ENCODE measurements around the gene PROX1.

GRCh38 chr1:214086945-214087344 lies 99.2 kb downstream of the PROX1 start:
- TF ChIP-seq CTCF (IDR thresholded peaks at IDR 0.05; ENCODE audit: poor library complexity) (no peak), EZH2phosphoT487 (IDR thresholded peaks at IDR 0.05; ENCODE audit: low read depth, severe bottlenecking, unreplicated experiment) (no peak)
